GM18505 (cell line): Measurements from ENCODE around the gene SSU72.
"Not testable (repeated sequence)": the region's sequence is repeated elsewhere in the genome, so short reads cannot be mapped to it uniquely, and the experiment has no call there.

ENCODE experiments used
- ATAC-seq: cut with Tn5 transposase; IDR thresholded peaks from one replicate; pipeline ENCODE4 v1.9.1; 2021; ENCODE audit not compliant: unreplicated experiment
- POLR2A ChIP-seq: IDR thresholded peaks from 4 replicates; pipeline ENCODE4 v1.6.1; 2011; ENCODE audit warnings: borderline replicate concordance; ENCODE audit not compliant: insufficient read depth, insufficient read length; ENCODE audit errors: extremely low read depth

Gene SSU72

GRCh38 chr1:1536019-1536937 is 38.4 kb downstream of the SSU72 start:
- no peak for ATAC-seq

GRCh38 chr1:1535201-1536018 is 39.3 kb downstream of the SSU72 start:
- no peak for TF ChIP-seq POLR2A
- ATAC-seq = no peak

More at GRCh38 chr1:1536019-1536937, 38.4 kb downstream of the SSU72 start:
- TF ChIP-seq POLR2A = no peak

- no peak for ATAC-seq
- TF ChIP-seq POLR2A = no peak
Observed at GRCh38 chr1:1534401-1535154, 40.1 kb downstream of the SSU72 start.

- not testable (repeated sequence) for ATAC-seq
Observed at GRCh38 chr1:1533894-1534291, 40.8 kb downstream of the SSU72 start.

- ATAC-seq = not testable (repeated sequence)
Observed at GRCh38 chr1:1533176-1533893, 41.3 kb downstream of the SSU72 start.

- no peak for TF ChIP-seq POLR2A
- no peak for ATAC-seq
Observed at GRCh38 chr1:1531947-1532346, 42.7 kb downstream of the SSU72 start.

- no peak for TF ChIP-seq POLR2A
- ATAC-seq = no peak
Observed at GRCh38 chr1:1529936-1530335, 44.7 kb downstream of the SSU72 start.

GRCh38 chr1:1529321-1529720 is 45.3 kb downstream of the SSU72 start:
- ATAC-seq = no peak
- TF ChIP-seq POLR2A = no peak

- no peak for TF ChIP-seq POLR2A
Observed at GRCh38 chr1:1528301-1529267, 46.1 kb downstream of the SSU72 start.

GRCh38 chr1:1527092-1527816 is 47.4 kb downstream of the SSU72 start:
- ATAC-seq = no peak
- no peak for TF ChIP-seq POLR2A

More at GRCh38 chr1:1528301-1529267, 46.1 kb downstream of the SSU72 start:
- no peak for ATAC-seq

- not testable (repeated sequence) for ATAC-seq
Observed at GRCh38 chr1:1526476-1526875, 48.2 kb downstream of the SSU72 start.

- not testable (repeated sequence) for ATAC-seq
Observed at GRCh38 chr1:1524750-1525383, 49.8 kb downstream of the SSU72 start.

GRCh38 chr1:1523651-1524050 is 51.0 kb downstream of the SSU72 start:
- not testable (repeated sequence) for ATAC-seq

GRCh38 chr1:1523226-1523625 is 51.4 kb downstream of the SSU72 start:
- ATAC-seq = not testable (repeated sequence)

- ATAC-seq = not testable (repeated sequence)
Observed at GRCh38 chr1:1522536-1522935, 52.1 kb downstream of the SSU72 start.
